HG03095 (cell line): Measurements from ENCODE around the gene CEMP1.

Experiments used
- ATAC-seq: cut with Tn5 transposase; IDR thresholded peaks from one replicate; pipeline ENCODE4 v1.9.1; 2021; ENCODE audit warnings: moderate library complexity; ENCODE audit not compliant: unreplicated experiment

The CEMP1 gene

GRCh38 chr16:2487517-2487842 lies 43.7 kb downstream of the CEMP1 start:
- no peak for ATAC-seq

DNA sequence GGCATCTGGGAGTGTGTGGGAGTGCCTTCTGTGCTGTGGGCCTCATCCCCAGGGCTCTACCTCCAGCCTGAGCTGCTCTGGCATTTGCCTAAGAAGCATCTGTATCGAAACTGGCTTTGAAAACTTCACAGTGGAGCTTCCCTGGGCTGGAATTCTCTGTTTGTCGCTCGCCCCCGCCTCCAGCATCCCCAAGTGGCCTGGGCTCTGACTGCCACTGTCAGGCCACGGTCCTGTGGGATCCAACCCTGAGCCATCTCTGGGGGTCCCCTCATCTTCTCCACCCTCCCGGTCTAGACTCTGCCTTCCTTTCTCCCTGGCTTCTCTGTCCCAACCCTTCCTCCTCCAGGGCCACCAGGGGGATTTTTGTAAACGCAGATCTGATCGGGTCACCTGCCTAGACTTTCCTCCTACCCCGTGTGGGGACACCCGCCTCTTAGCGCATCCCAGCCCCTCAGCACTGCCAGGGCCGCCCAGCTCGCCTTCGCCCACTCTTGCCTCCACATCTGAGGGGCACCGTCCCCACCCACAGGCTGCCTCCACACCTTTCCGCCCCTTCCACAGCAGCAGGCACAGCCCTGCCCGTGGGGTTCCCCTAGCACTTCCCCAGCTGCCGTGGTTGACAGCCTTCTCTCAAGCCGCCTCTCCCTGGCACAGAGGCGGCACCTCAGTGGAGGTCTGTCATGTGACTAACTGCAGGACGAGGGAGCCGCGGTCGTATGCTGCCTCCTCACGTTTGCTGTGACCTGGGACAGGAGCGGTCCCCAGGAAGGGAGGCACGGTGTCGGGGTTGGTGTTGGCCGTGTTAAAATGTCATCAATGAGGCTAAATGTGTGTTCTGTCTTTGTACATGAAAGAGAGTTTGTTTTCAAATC lies 44.3 kb downstream of the CEMP1 start:
- peak; percentile 66 for ATAC-seq

GRCh38 chr16:2485811-2486507 lies 45.2 kb downstream of the CEMP1 start:
- ATAC-seq, result no peak

- ATAC-seq, result no peak
Measured at GRCh38 chr16:2484898-2485508, 46.2 kb downstream of the CEMP1 start.

DNA sequence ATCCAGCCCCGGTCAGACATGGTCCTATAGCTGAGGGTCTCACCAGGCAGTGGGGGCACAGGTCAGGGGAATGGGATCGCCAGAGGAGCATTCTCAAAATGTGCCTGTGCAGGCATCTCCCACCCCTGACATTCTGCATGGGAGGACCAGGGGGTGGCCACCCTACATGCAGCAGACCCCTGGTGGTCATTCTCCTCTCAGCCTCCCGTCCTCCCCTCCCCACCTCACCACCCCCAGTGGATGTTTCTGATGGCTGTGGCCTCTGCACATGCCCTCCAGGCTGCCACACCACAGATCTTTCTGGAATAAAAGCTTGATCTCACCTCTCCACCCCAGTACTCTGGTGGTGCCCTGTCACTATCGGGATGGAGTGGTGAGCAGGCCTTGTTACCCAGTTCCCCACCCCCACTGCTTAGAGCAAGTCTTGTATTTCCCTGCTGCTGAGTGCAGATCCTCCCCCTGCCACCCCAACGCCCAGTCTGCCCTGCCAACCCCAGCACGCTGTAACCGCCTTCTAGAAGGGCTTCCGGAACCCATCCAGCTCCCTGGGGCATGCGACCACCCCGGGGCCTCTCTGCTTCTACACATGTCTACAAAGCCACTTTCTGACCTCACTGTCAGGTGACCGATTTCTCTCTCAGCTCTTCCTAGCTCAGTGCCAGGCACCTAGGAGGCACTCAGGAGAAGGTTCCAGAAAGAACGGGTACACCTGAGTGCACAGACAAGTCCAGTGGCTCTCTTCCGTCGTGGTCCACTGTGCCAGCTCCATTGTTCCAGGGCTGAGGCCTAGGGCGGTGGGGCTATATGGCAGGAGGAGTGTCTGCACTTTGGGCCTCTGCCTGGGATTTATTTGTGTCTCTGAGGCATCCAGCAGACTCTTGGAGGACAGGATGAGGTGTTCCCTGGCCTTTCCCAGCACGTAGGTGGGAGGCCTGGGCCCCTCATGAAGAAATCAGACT lies 47.0 kb downstream of the CEMP1 start:
- no peak for ATAC-seq

DNA sequence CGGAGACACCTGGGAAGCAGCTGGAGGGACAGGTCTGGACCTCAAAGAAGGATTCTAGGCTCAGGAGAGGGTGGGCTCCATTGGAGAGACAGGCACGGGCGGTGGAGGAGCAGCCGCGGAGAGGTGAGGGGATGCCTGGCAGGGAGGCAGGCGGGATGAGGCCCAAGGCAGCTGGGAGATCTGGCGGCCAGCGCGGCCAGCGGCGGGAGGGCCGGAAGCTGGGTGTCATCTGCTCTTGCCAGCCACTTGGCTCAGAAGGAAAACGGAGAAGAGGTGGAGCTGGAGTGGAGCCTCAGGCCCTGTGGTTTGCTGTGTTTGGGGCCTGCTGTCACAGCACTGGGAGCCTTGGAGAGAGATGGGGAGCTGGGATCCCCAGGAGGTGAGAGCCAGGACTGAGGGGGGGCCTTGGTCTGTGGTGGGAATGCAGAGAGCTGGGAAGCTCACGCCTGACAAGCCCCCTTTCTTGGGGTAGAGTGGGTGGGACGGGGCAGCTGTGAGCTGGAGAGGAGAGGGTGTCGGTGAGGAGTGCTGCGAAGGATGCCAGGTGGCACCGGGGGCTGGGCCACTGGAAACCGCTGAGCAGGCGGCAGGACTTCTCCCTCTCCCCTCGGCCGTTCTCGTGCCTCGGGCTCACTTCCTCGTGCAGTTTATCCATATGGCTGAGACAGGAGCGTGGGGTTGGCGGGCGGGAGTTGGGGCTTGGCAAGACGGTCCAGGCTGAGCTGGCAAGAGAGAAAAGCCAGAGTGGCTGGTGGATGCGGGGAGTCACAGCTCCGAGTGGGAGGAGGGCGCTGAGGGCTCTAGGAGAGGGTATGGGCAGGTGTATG lies 48.3 kb downstream of the CEMP1 start:
- ATAC-seq, result no peak

DNA sequence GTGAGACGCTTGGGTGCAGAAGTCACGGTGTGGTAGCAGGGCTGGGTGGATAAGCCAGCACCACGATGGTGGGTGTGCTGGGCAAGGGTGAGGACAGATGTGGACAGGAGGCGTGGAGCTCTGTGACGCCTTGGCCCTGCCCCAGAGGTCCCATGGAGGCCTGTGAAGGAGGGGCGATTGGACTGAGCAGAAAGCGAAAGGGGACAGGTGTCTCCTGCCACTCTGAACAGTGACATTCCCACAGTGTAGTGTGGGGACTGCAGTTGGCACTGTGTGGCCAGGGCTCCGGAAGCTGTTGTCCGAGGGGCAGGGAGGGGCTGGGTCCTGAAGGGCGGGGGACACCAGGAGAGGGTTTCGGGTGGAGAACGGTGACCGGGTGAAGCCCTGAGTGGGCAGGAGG lies 49.0 kb downstream of the CEMP1 start:
- ATAC-seq, result no peak

DNA sequence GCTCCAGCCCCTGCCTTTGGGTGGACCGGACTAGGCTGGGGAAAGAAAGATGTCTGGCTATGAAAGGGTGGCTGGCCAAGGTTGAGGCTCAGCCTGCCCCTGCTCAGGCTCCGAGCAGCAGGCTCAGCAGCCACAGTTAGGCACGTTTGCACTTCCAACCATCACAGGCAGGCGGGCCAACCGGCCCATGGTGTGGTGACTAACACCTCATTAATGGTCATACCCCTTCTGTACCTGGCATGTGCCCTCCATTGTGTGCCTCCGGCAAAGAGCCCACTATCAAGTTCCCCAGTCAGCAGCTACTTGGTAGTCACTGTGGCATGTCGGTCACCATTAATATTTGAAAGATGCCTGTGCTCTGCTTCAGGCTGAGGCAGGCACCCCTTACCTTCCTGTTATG lies 49.5 kb downstream of the CEMP1 start:
- no peak for ATAC-seq

DNA sequence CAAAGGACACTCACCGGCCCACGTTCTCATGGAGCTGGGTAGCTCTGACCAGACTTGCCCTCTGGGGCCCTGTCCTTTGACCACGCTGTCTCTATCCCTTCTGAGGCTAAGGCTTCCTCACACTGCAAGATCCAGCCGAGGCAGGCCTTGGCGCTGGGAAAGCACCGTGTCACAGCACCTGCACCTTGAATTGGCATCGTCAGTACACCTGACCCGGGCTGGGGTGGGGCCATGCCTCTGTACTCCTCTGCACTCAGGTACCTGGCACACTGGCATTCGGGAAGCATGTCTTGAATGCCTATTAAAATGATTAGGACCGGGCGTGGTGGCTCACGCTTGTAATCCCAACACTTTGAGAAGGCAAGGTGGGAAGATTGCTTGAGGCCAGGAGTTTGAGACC lies 50.3 kb downstream of the CEMP1 start:
- no peak for ATAC-seq
